HK-2 (cell line): ENCODE results near the gene COX6A2.
"Not testable (repeated sequence)": the region's sequence is repeated elsewhere in the genome, so short reads cannot be mapped to it uniquely, and the experiment has no call there.

Source experiments
- DNase-seq: peaks from one replicate; pipeline ENCODE4 v3.0.0-alpha.2; 2018; ENCODE audit not compliant: unreplicated experiment

COX6A2 gene

DNA sequence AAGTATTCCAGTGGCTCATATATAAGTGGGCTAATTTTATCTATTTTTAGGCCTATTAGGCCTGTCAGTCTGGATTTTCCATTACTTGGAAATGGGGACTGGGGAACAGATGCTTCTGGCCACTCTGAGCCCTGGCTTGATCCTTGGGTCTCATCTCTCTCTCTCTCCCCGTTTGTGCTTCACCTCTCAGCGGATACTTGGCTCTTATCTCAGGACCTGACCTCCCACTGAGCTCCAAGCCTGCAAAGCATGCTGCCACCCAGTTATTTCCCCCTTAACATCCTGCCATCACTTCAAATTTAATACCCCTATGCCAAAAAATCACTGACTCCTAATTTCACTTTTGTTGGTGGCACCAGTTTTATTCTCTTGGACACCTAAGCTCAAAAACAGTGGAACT is 10.3 kb upstream of the COX6A2 start:
- no peak for DNase-seq

- no peak for DNase-seq
Observed at GRCh38 chr16:31436221-31437045, 8.3 kb upstream of the COX6A2 start.

- no peak for DNase-seq
Observed at GRCh38 chr16:31435341-31436220, 7.4 kb upstream of the COX6A2 start.

DNA sequence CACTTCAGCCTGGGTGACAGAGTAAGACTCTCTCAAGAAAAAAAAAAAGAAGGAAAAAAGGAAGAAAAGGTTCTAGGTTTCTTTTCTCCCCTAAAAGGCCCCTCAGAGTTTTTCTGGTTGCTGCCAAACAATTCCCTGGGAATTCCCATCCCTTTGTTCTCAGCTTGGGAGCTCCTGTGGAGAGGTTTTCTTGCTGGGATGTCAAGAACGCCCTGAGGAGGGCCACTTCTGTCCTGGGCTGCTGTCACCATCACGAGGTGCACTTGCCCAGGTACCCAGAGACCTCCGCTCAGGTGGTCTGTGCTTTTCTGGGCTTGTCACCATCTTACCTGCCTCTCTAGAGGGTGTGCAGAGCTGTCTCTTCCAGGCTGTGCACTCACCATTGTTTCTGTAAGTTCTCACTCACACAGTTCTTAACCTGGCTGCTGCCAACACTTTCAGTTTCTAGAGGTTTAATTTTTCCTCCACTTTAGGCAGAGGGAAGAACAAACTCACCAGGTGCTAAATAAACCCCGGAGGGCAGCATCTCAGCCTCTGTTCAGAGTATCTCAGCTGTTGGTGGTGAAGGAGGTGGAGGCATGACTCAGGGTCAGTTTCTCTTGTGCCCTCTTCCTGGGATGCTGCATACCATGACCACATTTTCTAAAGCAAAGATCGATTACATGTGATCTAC is 2.4 kb upstream of the COX6A2 start:
- no peak for DNase-seq

DNA sequence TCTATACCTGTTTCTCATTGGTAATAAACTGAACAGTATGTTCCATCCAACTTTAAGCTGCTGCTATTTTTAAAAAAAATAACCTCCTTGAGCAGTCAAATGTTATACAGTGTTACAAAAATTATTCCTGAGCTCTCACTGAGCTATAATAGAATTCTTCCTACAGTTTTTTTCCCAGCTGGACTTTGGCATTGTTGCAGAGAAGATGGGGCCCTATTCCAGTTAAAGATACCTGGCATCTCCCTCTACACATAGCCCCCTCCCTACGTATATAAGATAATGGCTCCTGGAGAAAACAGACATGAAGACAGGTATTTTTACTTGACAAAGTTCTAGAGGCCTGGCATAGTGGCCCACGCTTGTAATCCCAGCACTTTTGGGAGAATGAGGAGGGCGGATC is 1.6 kb upstream of the COX6A2 start:
- no peak for DNase-seq

- DNase-seq: no peak
Observed at GRCh38 chr16:31429314-31429713, 1.2 kb upstream of the COX6A2 start.

GRCh38 chr16:31428638-31429247 is 583 bp upstream of the COX6A2 start:
- DNase-seq: no peak

DNA sequence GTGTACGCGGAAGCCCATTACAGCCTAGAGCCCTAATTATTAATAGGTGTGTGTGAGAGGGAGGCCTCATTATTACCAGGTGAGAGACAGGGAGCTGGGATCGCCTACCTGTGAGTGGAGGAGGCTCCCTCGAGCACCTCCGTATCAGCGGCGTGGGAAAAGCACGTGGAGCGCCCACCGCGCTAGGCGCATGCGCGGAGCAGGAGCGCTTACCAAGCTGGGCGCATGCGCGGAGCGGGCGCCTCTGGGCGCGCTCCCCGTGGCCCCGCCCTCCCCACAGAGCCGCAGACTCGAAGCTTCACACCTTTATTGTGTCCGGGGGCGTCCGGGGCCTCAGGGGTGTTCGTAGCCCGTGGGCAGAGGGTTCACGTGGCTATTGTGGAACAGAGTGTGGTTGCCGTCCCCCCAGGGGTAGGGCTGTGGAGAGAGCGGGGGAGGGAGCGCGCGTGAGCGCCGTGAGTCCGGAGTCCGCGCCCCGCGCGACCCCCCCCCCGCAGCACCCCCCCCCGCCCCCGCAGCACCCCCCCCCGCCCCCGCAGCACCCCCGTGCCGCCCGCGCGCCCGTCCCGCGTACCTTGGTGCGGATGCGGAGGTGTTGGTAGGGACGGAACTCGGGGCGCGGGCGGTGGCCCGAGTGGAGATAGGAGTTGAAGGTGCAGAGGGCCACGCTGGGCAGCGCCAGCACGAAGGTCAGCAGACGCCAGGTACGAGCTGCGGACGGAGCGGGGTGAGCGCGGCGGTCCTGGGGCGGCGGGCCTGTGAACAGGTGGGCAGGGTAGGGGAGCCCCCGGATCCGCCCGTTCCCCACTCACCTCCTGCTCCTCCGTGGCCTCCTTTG is 500 bp downstream of the COX6A2 start:
- DNase-seq: peak; percentile 91

GRCh38 chr16:31423801-31424200 is 4.4 kb downstream of the COX6A2 start:
- no peak for DNase-seq

- no peak for DNase-seq
Observed at GRCh38 chr16:31423241-31423640, 4.9 kb downstream of the COX6A2 start.

GRCh38 chr16:31421587-31421986 is 6.6 kb downstream of the COX6A2 start:
- DNase-seq: no peak

- DNase-seq: no peak
Observed at GRCh38 chr16:31420037-31420436, 8.1 kb downstream of the COX6A2 start.

DNA sequence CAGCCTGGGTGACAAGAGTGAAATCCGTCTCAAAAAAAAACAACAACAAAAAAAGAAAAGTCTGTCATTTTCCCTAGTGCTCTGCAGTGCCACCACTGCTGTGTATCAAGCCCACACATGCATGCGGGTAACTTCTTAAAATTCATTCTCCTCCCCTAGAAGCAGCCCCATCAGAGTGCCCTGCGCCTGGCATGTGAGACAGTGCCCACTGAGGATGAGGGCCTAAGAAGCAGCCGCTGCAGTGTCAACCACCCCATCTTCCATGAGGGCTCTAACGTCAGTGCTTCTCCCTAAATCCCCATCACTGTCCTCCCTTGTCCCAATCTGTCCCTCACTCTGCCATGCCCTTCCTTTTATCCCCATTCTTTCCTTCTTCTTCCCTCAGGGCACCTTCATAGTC is 10.2 kb downstream of the COX6A2 start:
- no peak for DNase-seq

DNA sequence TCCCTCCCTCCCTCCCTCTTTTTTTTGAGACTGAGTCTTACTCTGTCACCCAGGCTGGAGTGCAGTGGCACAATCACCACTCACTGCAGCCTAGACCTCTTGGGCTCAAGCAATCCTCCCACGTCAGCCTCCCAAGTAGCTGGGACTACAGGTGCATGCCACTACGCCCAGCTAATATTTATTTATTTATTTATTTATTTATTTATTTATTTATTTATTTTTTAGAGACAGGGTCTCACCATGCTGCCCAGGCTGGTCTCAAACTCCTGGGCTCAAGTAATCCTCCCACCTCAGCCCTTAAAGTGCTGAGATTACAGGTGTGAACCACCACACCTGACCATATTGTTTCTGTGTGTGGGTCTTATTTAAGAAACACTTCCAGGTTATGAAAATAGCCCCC is 11.1 kb downstream of the COX6A2 start:
- not testable (repeated sequence) for DNase-seq

DNA sequence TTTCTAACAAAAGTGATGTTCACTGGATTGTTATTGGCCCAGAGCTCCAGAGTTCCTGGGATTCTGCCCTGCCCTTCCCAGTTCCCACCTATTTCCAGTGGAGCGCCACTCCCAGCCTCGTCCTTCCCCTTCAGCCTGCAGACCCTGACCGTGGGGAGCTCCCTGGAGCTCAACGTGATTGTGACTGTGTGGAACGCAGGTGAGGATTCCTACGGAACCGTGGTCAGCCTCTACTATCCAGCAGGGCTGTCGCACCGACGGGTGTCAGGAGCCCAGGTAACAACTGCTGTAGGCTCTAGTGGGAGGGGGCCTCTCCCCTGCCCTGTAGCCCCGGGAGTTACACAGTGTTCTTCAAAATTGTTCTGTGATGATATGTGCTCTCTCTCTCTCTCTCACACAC is 11.8 kb downstream of the COX6A2 start:
- DNase-seq: no peak

DNA sequence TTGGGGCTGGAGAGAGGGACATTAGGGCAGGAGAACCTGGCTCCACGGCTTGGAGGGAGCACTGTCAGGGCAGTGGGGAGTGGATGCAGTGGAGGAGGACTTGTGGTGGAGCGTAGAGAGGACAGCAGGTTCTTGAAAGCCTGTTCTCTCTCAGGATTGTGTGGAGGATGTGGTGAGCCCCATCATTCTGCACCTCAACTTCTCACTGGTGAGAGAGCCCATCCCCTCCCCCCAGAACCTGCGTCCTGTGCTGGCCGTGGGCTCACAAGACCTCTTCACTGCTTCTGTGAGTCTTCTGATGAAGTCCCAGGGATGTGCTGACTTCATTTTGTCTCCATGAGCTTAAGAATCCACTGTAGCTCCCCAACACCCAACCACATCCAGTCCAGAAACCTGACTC is 13.5 kb downstream of the COX6A2 start:
- DNase-seq: no peak

DNA sequence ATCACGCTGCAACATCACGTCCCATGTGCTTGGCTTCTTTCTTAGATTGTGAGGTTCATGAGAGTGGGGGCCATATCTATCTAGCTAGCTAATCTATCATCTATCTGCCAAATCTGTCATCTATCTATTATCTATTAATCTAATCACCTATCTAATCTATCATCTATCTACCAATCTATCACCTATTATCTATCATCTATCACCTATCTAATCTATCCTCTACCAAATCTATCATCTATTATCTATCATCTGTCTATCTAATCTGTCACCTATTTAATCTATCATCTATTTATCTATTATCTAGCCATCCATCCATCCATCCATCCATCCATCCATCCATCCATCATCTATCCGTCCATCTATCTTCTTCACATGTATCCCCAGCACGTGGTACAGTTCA is 14.2 kb downstream of the COX6A2 start:
- DNase-seq: no peak

DNA sequence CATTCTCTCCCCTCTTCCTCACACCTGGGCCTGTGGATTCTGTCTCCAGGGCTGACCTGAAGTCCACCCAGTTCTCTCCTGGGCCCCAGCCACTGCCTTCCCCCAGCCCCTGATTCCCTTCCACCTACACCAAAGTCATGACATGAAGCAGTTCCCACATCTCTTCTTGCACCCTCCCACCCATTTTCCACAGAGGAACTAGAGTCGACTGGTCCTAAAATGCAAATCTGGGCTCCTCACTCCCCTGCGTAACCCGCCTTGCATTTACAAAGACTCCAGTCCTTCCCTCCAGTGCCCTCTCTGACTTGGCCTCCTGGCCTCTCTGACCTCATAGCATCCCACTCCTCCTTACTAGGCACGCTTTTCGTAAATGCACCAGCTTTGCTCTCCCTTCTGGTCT is 14.8 kb downstream of the COX6A2 start:
- DNase-seq: no peak

GRCh38 chr16:31412750-31413149 is 15.4 kb downstream of the COX6A2 start:
- no peak for DNase-seq

GRCh38 chr16:31411024-31411844 is 16.9 kb downstream of the COX6A2 start:
- no peak for DNase-seq
